RPMI7951 (cell line): ENCODE measurements around the gene GLRX2. TPM values are rescaled to one million over a fixed set of nuclear protein-coding genes. Genes with fewer than 3 reads are reported as not detected.

Experiments used
- DNase-seq: peaks from one replicate; pipeline ENCODE4 v3.0.0-alpha.2; 2012; ENCODE audit warnings: low read depth
- total RNA-seq: library from RNA; depleted of rRNA; stranded (reverse); fragments of >200 nt; shearing (Covaris generic); gene quantifications from 2 replicates; pipeline ENCODE4 v1.2.3, GENCODE V29; 2014

Gene GLRX2
- total RNA-seq, 1 experiment from 2014 or later: 21.6 TPM

GRCh38 chr1:193113258-193113991, 8.2 kb upstream of the GLRX2 start:
- DNase-seq: no peak

GRCh38 chr1:193111641-193112090, 6.5 kb upstream of the GLRX2 start:
- DNase-seq: peak; percentile 67

GRCh38 chr1:193110864-193111263, 5.7 kb upstream of the GLRX2 start:
- DNase-seq: no peak

- no peak for DNase-seq
These were observed 5.0 kb upstream of the GLRX2 start for GRCh38 chr1:193110246-193110645.

GRCh38 chr1:193109619-193110018, 4.4 kb upstream of the GLRX2 start:
- DNase-seq: no peak

GRCh38 chr1:193108471-193108870, 3.3 kb upstream of the GLRX2 start:
- DNase-seq: no peak

GRCh38 chr1:193105821-193106177, 585 bp upstream of the GLRX2 start:
- DNase-seq: no peak

- DNase-seq: peak; percentile 73
These were observed 710 bp downstream of the GLRX2 start for GRCh38 chr1:193104502-193104906.

- no peak for DNase-seq
These were observed 1.3 kb downstream of the GLRX2 start for GRCh38 chr1:193103759-193104501.

- DNase-seq: no peak
These were observed 2.6 kb downstream of the GLRX2 start for GRCh38 chr1:193102662-193103061.

- DNase-seq: no peak
These were observed 11.1 kb downstream of the GLRX2 start for GRCh38 chr1:193094112-193094511.

- no peak for DNase-seq
These were observed 14.3 kb downstream of the GLRX2 start for GRCh38 chr1:193090865-193091264.

GRCh38 chr1:193087893-193088292, 17.3 kb downstream of the GLRX2 start:
- no peak for DNase-seq

- no peak for DNase-seq
These were observed 18.9 kb downstream of the GLRX2 start for GRCh38 chr1:193086342-193086741.

GRCh38 chr1:193085263-193085662, 20.0 kb downstream of the GLRX2 start:
- DNase-seq: no peak

- DNase-seq: no peak
These were observed 21.7 kb downstream of the GLRX2 start for GRCh38 chr1:193083365-193084088.

- DNase-seq: no peak
These were observed 26.0 kb downstream of the GLRX2 start for GRCh38 chr1:193079187-193079586.

- no peak for DNase-seq
These were observed 27.2 kb downstream of the GLRX2 start for GRCh38 chr1:193077991-193078390.

GRCh38 chr1:193070942-193071341, 34.3 kb downstream of the GLRX2 start:
- no peak for DNase-seq

- no peak for DNase-seq
These were observed 34.8 kb downstream of the GLRX2 start for GRCh38 chr1:193070386-193070753.

GRCh38 chr1:193069748-193070385, 35.3 kb downstream of the GLRX2 start:
- DNase-seq: peak; percentile 20

- no peak for DNase-seq
These were observed 37.2 kb downstream of the GLRX2 start for GRCh38 chr1:193068013-193068412.
